VCaP (cell line): ENCODE results near the gene NUP62.
"Not testable (repeated sequence)": the region's sequence is repeated elsewhere in the genome, so short reads cannot be mapped to it uniquely, and the experiment has no call there.

ENCODE experiments used
- H3K27ac ChIP-seq: fragments of 450-650 bp; 2 replicates; pipeline ENCODE4 v1.5.1; 2017
- TF ChIP-seq, protein P1 (sequence below): fragments of 450-650 bp; conservative IDR thresholded peaks from 2 replicates; pipeline ENCODE4 v1.5.1; 2017; ENCODE audit warnings: mild to moderate bottlenecking, moderate library complexity

NUP62 gene

DNA sequence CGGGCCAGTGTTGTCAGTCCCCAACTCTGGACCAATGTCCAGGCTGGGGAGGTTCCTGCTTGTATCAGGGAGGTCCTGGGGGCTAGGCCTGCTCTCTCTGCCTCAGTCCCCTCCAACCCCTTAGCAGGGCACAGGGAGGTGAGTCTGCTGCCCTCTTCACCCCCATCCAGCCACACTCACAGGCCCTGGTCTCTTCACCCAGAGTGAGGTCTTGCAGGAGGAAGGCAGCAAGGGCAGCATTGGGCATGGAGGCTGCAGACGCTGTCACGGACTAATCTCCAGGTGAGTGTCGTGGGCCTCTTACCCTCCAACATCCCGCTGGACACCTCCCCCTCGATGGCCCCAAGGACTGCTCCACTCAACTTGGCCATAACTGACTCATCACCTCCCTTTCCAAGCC is 43.5 kb upstream of the NUP62 start:
- H3K27ac ChIP-seq = no peak overlapping the region
- TF ChIP-seq, protein P1, sequence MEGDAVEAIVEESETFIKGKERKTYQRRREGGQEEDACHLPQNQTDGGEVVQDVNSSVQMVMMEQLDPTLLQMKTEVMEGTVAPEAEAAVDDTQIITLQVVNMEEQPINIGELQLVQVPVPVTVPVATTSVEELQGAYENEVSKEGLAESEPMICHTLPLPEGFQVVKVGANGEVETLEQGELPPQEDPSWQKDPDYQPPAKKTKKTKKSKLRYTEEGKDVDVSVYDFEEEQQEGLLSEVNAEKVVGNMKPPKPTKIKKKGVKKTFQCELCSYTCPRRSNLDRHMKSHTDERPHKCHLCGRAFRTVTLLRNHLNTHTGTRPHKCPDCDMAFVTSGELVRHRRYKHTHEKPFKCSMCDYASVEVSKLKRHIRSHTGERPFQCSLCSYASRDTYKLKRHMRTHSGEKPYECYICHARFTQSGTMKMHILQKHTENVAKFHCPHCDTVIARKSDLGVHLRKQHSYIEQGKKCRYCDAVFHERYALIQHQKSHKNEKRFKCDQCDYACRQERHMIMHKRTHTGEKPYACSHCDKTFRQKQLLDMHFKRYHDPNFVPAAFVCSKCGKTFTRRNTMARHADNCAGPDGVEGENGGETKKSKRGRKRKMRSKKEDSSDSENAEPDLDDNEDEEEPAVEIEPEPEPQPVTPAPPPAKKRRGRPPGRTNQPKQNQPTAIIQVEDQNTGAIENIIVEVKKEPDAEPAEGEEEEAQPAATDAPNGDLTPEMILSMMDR = no peak

DNA sequence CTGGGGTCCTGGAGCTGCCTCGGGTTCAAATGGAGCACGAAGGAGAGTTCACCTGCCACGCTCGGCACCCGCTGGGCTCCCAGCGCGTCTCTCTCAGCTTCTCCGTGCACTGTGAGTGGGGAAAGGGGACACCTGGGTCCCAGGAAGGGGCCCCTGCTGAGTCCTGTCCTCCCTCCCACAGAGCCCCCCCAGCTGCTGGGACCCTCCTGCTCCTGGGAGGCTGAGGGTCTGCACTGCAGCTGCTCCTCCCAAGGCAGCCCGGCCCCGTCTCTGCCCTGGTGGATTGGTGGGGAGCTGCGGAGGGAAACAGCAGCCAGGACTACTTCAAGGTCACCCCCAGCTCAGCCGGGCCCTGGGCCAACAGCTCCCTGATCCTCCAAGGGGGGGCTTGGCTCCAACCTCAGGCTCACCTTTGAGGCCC is 42.7 kb upstream of the NUP62 start:
- TF ChIP-seq, protein P1 = no peak
- no peak overlapping the region for H3K27ac ChIP-seq

DNA sequence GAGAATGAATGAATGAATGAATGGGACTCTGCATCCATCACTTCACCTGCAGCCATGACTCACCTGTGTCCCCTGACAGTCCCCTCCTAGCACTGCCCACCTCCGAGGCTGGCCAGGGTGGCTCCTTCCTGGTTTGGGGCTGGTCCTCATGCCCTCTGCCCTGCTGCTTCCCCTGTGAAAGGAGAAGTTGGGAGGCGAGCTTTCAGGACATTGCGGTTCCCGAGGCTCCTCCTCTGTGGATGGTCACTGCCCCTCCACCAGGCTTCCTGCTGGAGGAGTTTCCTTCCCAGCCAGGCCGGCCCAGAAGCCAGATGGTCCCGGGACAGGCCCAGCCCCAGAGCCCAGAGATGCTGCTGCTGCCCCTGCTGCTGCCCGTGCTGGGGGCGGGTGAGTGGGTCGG is 40.1 kb upstream of the NUP62 start:
- H3K27ac ChIP-seq = not testable (repeated sequence)

DNA sequence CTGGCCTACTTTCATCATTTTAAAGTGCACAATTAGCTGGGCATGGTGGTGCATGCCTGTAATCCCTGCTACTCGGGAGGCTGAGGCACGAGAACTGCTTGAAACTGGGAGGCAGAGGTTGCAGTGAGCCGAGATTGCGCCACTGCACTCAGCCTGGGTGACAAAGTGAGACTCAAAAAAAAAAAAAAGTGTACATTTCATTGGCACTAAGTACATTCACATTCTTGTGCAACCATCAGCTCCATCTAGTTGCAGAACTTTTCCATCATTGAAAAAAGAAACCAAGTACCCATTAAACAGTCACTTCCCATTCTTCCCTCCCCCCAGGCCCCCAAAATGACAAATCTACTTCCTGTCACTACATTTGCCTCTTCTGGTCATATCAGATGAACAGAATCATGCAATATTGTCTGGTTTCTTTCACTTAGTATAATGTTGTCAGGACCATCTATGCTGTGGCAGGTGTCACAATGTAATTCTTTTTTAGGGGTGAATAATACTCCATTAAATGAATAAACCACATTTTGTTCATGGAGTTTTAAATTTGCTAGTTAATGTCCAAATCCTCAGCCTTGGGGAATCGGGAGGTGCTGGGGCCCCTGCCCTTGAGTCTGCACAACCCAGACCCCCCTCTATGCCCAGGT is 39.1 kb upstream of the NUP62 start:
- TF ChIP-seq, protein P1 = no peak
- no peak overlapping the region for H3K27ac ChIP-seq

DNA sequence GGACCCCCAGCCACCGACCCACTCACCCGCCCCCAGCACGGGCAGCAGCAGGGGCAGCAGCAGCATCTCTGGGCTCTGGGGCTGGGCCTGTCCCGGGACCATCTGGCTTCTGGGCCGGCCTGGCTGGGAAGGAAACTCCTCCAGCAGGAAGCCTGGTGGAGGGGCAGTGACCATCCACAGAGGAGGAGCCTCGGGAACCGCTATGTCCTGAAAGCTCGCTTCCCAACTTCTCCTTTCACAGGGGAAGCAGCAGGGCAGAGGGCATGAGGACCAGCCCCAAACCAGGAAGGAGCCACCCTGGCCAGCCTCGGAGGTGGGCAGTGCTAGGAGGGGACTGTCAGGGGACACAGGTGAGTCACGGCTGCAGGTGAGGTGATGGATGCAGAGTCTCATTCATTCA is 31.7 kb upstream of the NUP62 start, which contains the start of gene SIGLEC11:
Gene SIGLEC11, minus strand, starts transcription at position 193 of the 400 bp plus-strand sequence. Its CDS starts 91 bp downstream, at position 102.
- H3K27ac ChIP-seq = not testable (repeated sequence)

DNA sequence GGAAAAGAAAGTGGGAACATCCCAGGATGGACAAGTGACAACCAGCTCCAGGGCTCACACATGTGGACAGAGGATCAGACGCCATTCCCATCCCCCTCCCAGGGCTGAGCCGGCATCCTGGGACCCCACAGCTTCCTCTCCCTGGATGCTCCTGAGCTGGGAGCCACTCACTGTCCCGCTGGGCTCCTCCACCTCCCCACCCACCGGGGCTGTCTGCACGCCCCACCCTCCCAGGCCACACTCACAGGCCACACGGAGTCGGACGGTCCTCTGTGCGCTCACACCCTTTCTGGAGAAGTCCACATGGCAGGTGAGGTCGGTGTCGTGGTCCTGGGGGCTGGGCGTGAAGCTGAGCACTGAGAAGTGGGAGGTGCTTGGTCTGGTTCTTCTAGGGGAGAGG is 30.6 kb upstream of the NUP62 start:
- not testable (repeated sequence) for H3K27ac ChIP-seq

DNA sequence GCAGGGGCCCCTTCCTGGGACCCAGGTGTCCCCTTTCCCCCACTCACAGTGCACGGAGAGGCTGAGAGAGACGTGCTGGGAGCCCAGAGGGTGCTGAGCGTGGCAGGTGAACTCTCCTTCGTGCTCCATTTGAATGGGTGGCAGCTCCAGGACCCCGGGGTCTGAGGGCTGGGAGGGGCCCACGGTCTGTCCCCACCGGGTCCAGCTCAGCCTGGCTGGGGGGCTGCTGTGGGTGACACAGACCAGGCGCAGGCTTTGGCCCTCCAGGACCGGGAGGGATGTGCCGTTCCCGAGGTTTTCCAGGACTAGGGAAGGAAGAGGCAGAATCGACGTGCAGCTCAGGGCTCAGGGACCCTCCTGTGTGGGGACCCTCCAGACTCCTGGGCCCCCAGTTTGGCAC is 29.3 kb upstream of the NUP62 start:
- H3K27ac ChIP-seq = not testable (repeated sequence)

DNA sequence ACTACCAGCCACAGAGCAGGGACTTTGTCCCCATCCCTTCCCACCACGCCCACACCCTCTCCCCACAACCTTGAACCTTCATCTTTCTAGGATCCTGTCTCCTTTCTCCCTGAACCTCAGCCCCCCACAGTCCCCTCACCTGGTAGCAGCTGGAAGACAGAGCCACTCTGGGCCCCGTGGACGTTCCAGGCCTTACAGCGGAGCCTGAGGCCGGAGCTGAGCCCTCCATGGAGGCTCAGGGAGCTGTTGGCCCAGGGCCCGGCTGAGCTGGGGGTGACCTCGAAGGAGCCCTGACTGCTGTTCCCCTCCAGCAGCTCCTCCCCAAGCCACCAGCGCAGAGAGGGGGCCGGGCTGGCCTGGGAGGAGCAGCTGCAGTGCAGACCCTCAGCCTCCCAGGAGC is 28.8 kb upstream of the NUP62 start:
- not testable (repeated sequence) for H3K27ac ChIP-seq

DNA sequence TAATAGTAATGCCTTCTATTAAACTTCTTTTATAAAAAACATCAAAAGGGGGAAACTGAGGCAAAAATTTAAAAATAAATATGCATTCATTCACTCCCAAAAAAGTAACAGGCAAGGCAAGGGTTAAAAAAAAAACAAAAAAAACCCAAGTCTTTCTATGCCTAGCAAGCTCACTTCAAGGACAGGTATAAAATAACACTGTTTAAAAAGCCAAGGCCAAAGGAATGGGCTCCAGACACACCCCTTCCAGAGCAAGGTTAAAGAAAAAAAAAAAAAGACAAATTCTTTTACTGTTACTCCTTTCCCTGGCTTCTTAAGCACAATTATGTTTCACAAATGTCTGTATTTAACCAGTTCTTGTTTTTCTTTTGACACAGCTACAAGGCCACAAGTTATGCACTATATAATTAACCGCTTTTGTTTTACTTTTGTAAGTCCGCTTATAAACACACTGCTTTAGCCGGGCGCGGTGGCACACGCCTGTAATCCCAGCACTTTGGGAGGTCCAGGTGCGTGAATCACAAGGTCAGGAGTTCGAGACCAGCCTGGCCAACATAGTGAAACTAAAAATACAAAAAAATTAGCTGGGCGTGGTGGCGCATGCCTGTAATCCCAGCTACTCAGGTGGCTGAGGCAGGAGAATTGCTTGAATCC is 28.1 kb upstream of the NUP62 start:
- TF ChIP-seq, protein P1 = no peak
- no peak overlapping the region for H3K27ac ChIP-seq

DNA sequence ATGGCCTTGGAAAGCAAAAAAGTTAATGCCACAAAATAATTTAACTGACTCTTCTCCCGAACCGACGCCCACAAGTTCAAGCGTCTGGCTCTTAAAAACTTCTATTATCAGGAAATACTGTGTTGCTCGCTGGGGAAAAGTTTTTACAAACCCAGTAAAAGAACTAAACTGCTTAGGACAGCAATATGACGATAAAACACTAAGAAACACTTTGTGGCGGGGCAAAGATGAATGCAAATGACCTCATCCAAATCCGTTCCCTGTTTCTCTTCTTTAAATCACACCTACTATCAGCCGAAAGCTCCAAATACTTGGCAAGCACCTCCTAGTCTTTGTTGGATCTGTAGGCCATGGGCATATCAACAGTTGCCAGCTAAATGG is 26.8 kb upstream of the NUP62 start:
- TF ChIP-seq, protein P1 = no peak
- H3K27ac ChIP-seq = no peak overlapping the region
